K562 (cell line): Measurements from ENCODE around the gene PHACTR3. TPM values are rescaled to one million over a fixed set of nuclear protein-coding genes. Genes with fewer than 3 reads are reported as not detected.

Experiments used
- ATAC-seq: fragments of 200-7000 bp; cut with Tn5 transposase; 3 replicates; pipeline ENCODE4 v1.9.1; 2020; ENCODE audit warnings: moderate library complexity
- BruUV-seq: library from RNA; stranded (reverse); fragments of 400-500 nt; replicated peaks from 2 replicates; lab custom pipeline; 2021; lab: Mats Ljungman, UMichigan
- CTCF ChIA-PET: fragments of 300-600 bp; formaldehyde crosslinking; extraction: SDS; loops from one replicate; lab custom pipeline; 2021; ENCODE audit warnings: low intra/inter-chr PET ratio; lab: Yijun Ruan, JAX
- POLR2A ChIA-PET: fragments of 300-600, 350-650 bp; sonication (Branson Sonifier 250); formaldehyde crosslinking; extraction: SDS; loops from one replicate; lab custom pipeline; 2021; ENCODE audit warnings: antibody characterized with exemption, inconsistent platforms; lab: Yijun Ruan, JAX
- DNase-seq, 4 experiments: peaks; one replicate each; pipeline versions ENCODE4 v3.0.0 to v3.0.0-alpha.2; 2011 to 2018; ENCODE audit warnings: low spot score in 3 of 4, mixed read lengths in 3 of 4; ENCODE audit errors: extremely low read depth in 1 of 4
- FAIRE-seq: peaks from 2 replicates; lab custom pipeline; 2011; peaks lifted over from hg19 to GRCh38; lab: Jason Lieb, UNC
- H2AFZ ChIP-seq: 2 replicates; pipeline ENCODE4 v1.6.0; 2011; ENCODE audit warnings: low read depth, low read length, control low read depth, inconsistent platforms
- H3K27ac ChIP-seq: fragments of 200-600 bp; 3 replicates; pipeline ENCODE4 v1.8.0; 2011; ENCODE audit warnings: low read depth, mild to moderate bottlenecking, control low read depth, inconsistent platforms, low read length, moderate library complexity, mixed read lengths; ENCODE audit errors: extremely low read depth
- H3K27me3 ChIP-seq, 2 experiments: fragments of 300-600 bp in 1 of 2; 2 replicates in 1 of 2; 3 replicates in 1 of 2; pipeline versions ENCODE4 v1.6.0 to v1.8.0; 2011; ENCODE audit warnings: inconsistent platforms in 2 of 2, low read length in 2 of 2, mild to moderate bottlenecking in 1 of 2, mixed read lengths in 1 of 2, moderate library complexity in 1 of 2; ENCODE audit not compliant: control insufficient read depth in 2 of 2, insufficient read depth in 2 of 2
- H3K36me3 ChIP-seq: fragments of 300-600 bp; 3 replicates; pipeline ENCODE4 v1.8.0; 2011; ENCODE audit warnings: mild to moderate bottlenecking, low read length, inconsistent platforms; ENCODE audit not compliant: control insufficient read depth, insufficient read depth
- H3K4me1 ChIP-seq, 2 experiments: fragments of 200-600 bp in 1 of 2; replicated peaks in 1 of 2; 2 replicates in 1 of 2; 3 replicates in 1 of 2; pipeline versions ENCODE4 v1.5.1 to v1.8.0; 2011; ENCODE audit warnings: inconsistent platforms in 2 of 2, low read length in 2 of 2, mild to moderate bottlenecking in 1 of 2, mixed read lengths in 1 of 2, moderate library complexity in 1 of 2; ENCODE audit not compliant: control insufficient read depth in 2 of 2, insufficient read depth in 2 of 2
- H3K4me2 ChIP-seq: 2 replicates; pipeline ENCODE4 v1.6.1; 2011; ENCODE audit warnings: low read length, control low read depth, inconsistent platforms, mixed read lengths; ENCODE audit not compliant: insufficient read depth
- H3K4me3 ChIP-seq: fragments of 200-600 bp; sonication (generic), shearing (Covaris generic); 2 replicates; pipeline ENCODE4 v1.5.1; 2016; ENCODE audit warnings: control low read depth, inconsistent platforms
- H3K79me2 ChIP-seq: fragments of 200-600 bp; 3 replicates; pipeline ENCODE4 v1.8.0; 2011; ENCODE audit warnings: low read length, inconsistent platforms; ENCODE audit not compliant: control insufficient read depth, insufficient read depth
- H3K9ac ChIP-seq, 2 experiments: 2 replicates each; pipeline versions ENCODE4 v1.6.0 to v1.6.1; 2011; ENCODE audit warnings: low read depth in 2 of 2, low read length in 2 of 2, control low read depth in 1 of 2, inconsistent platforms in 1 of 2, mild to moderate bottlenecking in 1 of 2, mixed read lengths in 1 of 2; ENCODE audit not compliant: insufficient read depth in 1 of 2
- H3K9me1 ChIP-seq: one replicate; pipeline ENCODE4 v1.6.0; 2011; ENCODE audit warnings: inconsistent platforms, mild to moderate bottlenecking, low read length, moderate library complexity; ENCODE audit not compliant: control insufficient read depth, insufficient read depth
- H3K9me3 ChIP-seq: replicated peaks from 2 replicates; pipeline ENCODE4 v1.5.1; 2011; ENCODE audit warnings: low read depth, low read length, inconsistent platforms; ENCODE audit not compliant: control insufficient read depth, insufficient read depth
- H4K20me1 ChIP-seq: replicated peaks from 2 replicates; pipeline ENCODE4 v1.6.1; 2011; ENCODE audit warnings: low read length, inconsistent platforms, mixed read lengths; ENCODE audit not compliant: control insufficient read depth, insufficient read depth
- CHD4 ChIP-seq: fragments of 200-600 bp; sonication (generic); IDR thresholded peaks from 3 replicates; pipeline ENCODE4 v1.6.1; 2012; ENCODE audit warnings: low read depth, mild to moderate bottlenecking, mixed read lengths, low read length, inconsistent platforms; ENCODE audit not compliant: insufficient read depth, insufficient replicate concordance, poor library complexity, severe bottlenecking
- EP300 ChIP-seq: IDR thresholded peaks from 2 replicates; pipeline ENCODE4 v1.6.1; 2012; ENCODE audit warnings: low read length, improper control_type of control experiment
- ZNF232 ChIP-seq: sonication (generic); formaldehyde crosslinking; IDR thresholded peaks from 2 replicates; pipeline ENCODE4 v1.8.0; 2022; ENCODE audit warnings: mild to moderate bottlenecking, missing genetic modification reagents
- ZZZ3 ChIP-seq: fragments of 450-650 bp; IDR thresholded peaks from 2 replicates; pipeline ENCODE4 v1.6.1; 2016; ENCODE audit warnings: antibody characterized with exemption, mild to moderate bottlenecking, moderate library complexity
- WGBS: fragments of 100-300 bp; shearing (Covaris generic); methylation state at CpG from one replicate; pipeline ENCODE4 v1.1.6; 2016; ENCODE audit warnings: low coverage, mixed read lengths; ENCODE audit not compliant: insufficient coverage; ENCODE audit errors: missing lambda C conversion rate; 5-methylcytosine and 5-hydroxymethylcytosine counted together
- in situ Hi-C: fragments of 300-500 bp; cut with MboI; formaldehyde crosslinking; loops from 4 replicates; pipeline ENCODE4 v1.15.0; 2018; ENCODE audit warnings: inconsistent platforms, mixed read lengths
- intact Hi-C: fragments of 100-400 bp; cut with micrococcal nuclease; formaldehyde crosslinking; loops from 2 replicates; pipeline ENCODE4 v1.14.2; 2022
- polyA plus RNA-seq, 8 experiments: library from polyadenylated mRNA; depleted of rRNA in 4 of 8; stranded (reverse) in 5 of 8; unstranded in 3 of 8; fragments of >200 nt; fragmentation: Nextera tagmentation in 2 of 8; fragmentation: Illumina TruSeq in 1 of 8; extraction: Ambion mirVana in 2 of 8; extraction: Trizol in 1 of 8; gene quantifications; 2 replicates each; pipeline versions ENCODE4 v1.2.1 to v1.2.3, GENCODE V29; 2011 to 2014; ENCODE audit warnings: inconsistent platforms in 1 of 8, missing spikeins in 1 of 8
- total RNA-seq, 7 experiments: library from RNA; depleted of rRNA in 6 of 7; stranded (reverse); fragments of >200 nt in 6 of 7; fragmentation: Illumina TruSeq in 2 of 7; extraction: Trizol in 2 of 7; gene quantifications; 2 replicates each; pipeline versions ENCODE4 v1.2.1 to v1.2.3, GENCODE V29; 2011 to 2021; ENCODE audit warnings: low replicate concordance in 1 of 7

Gene PHACTR3
- total and polyA plus RNA-seq, 9 of the 15 experiments (the other 6 are each of a cell fraction or from before 2014, with no cell fraction given): not detected

DNA sequence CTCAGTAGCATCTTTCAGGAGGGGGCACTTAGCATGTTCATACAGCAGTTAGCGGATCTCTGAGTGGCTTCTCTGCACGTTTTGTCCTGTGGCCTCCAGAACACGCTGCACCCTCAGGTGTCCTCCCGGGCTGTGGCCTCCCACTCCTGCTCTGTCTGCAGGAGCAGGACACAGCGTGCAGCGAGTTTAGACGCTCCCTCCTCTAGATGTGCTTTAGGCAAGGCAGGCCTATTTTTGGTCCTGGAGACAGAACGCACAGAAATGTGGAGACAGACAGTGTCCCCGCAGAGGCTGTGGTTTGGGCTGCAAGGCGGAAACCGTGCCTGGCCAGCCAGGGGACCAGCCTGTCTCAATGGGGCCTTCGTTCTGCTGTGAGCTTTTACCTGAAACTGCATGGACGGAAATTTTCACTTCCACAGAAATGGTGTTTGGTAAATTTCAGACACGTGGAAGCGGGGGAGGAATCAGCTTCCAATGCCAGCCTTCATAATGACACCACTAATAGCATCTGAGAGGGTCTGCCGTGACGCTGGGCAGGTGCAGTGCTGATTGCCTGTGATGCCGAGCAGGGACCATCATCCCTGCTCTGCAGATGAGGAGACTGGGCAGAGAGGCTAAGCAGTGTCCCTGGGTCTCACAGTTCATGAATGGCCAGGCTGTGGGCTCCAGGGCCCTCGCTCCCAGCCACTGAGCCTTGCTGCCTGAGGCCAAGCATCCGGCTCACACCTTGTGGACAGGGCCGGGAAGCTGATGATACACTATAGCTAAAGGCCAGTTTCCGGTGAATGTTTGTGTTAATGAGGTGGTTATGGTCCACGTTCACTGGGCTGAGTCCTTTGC is 208.2 kb downstream of the PHACTR3 start:
- in situ Hi-C loops: no loop called here
- FAIRE-seq: no peak
- no peak for DNase-seq

More for the DNA sequence above, 208.2 kb downstream of the PHACTR3 start:
- no peak for ATAC-seq
- no TSS peak for BruUV-seq
- H3K4me2 ChIP-seq: no peak overlapping the region
- peaks cover 14 to 52% of the 10 kb centered on the region in 2 experiments; a peak in 4 of 5 replicates for H3K27me3 ChIP-seq
- H3K36me3 ChIP-seq: no peaks in the 10 kb centered on the region
- no peak overlapping the region for H3K4me3 ChIP-seq
- H3K27ac ChIP-seq: no peak overlapping the region
- H3K9me3 ChIP-seq: no peaks in the 10 kb centered on the region
- no peak for TF ChIP-seq EP300
- no peak for TF ChIP-seq ZZZ3
- no peak for TF ChIP-seq CHD4
- TF ChIP-seq ZNF232 (CRISPR knock-in tag): no peak
- TF ChIP-seq, all 486 proteins: peak for 0
- Histone ChIP-seq H3K79me2 (no peaks in the 10 kb centered on the region), H3K9me1 (no peaks in the 10 kb centered on the region), H3K9ac (no peak overlapping the region; a peak in 1 of 4 replicates), H3K4me1 (no peaks in the 10 kb centered on the region), H2AFZ (no peak overlapping the region), H4K20me1 (no peaks in the 10 kb centered on the region; the same call in 1 of the 2 replicates)
- ChIA-PET CTCF (no interaction called here), POLR2A (interaction anchor here (0.7 kb wide), 1 partner anchor 28 kb away, joined by 3 read pairs; no protein-coding TSS in a partner anchor)
- WGBS: under 1% methylated on average over 23 of the region's 23 CpGs
- intact Hi-C loops: no loop called here
